Endothelial cell of umbilical vein (primary cell): ENCODE measurements around the gene NALCN. TPM values are rescaled to one million over a fixed set of nuclear protein-coding genes. Genes with fewer than 3 reads are reported as not detected.

Experiments used
- BruUV-seq: library from RNA; stranded (reverse); fragments of 400-500 nt; replicated peaks from 2 replicates; lab custom pipeline; 2021; lab: Mats Ljungman, UMichigan
- CTCF ChIA-PET: fragments of 300-600, 350-600 bp; sonication (Branson Sonifier 250); formaldehyde crosslinking; loops from one replicate; lab custom pipeline; 2021; ENCODE audit warnings: antibody characterized with exemption, inconsistent platforms; lab: Charles Lee
- POLR2A ChIA-PET: fragments of 300-600, 350-600 bp; sonication (Branson Sonifier 250); formaldehyde crosslinking; loops from one replicate; lab custom pipeline; 2021; ENCODE audit warnings: antibody characterized with exemption, inconsistent platforms; lab: Charles Lee
- DNase-seq: peaks from one replicate; pipeline ENCODE4 v3.0.0-alpha.2; 2011; ENCODE audit warnings: low read depth, low spot score
- FAIRE-seq: peaks from 2 replicates; lab custom pipeline; 2011; peaks lifted over from hg19 to GRCh38; lab: Jason Lieb, UNC
- H2AFZ ChIP-seq: 2 replicates; pipeline ENCODE4 v1.6.0; 2012; ENCODE audit warnings: low read depth, low read length, control low read depth, inconsistent platforms
- H3K27ac ChIP-seq: 2 replicates; pipeline ENCODE4 v1.5.1; 2011; ENCODE audit warnings: low read depth, mild to moderate bottlenecking, control low read depth, low read length, moderate library complexity; ENCODE audit not compliant: insufficient read depth
- H3K27me3 ChIP-seq, 2 experiments: 2 replicates each; pipeline versions ENCODE4 v1.6.0 to v1.6.1; 2011; ENCODE audit warnings: low read length in 2 of 2, mixed read lengths in 1 of 2; ENCODE audit not compliant: control insufficient read depth in 2 of 2, insufficient read depth in 2 of 2
- H3K36me3 ChIP-seq, 2 experiments: 2 replicates in 1 of 2; 3 replicates in 1 of 2; pipeline ENCODE4 v1.5.1; 2011; ENCODE audit warnings: low read length in 2 of 2, mild to moderate bottlenecking in 1 of 2, moderate library complexity in 1 of 2; ENCODE audit not compliant: control insufficient read depth in 2 of 2, insufficient read depth in 2 of 2; ENCODE audit errors: extremely low read depth in 1 of 2
- H3K4me1 ChIP-seq: 3 replicates; pipeline ENCODE4 v1.5.1; 2011; ENCODE audit warnings: mild to moderate bottlenecking, low read length; ENCODE audit not compliant: control insufficient read depth, insufficient read depth; ENCODE audit errors: extremely low read depth
- H3K4me2 ChIP-seq: 2 replicates; pipeline ENCODE4 v1.6.1; 2011; ENCODE audit warnings: low read length, control low read depth, mixed read lengths; ENCODE audit not compliant: insufficient read depth
- H3K4me3 ChIP-seq, 3 experiments: fragments of 200-600 bp in 1 of 3; sonication (generic), shearing (Covaris generic) in 1 of 3; replicated peaks in 1 of 3; 2 replicates each; pipeline ENCODE4 v1.5.1; 2011 to 2016; ENCODE audit warnings: control low read depth in 3 of 3, low read length in 3 of 3, mild to moderate bottlenecking in 2 of 3, inconsistent platforms in 1 of 3, low read depth in 1 of 3, moderate library complexity in 1 of 3; ENCODE audit not compliant: insufficient read depth in 1 of 3
- H3K79me2 ChIP-seq: 2 replicates; pipeline ENCODE4 v1.6.0; 2012; ENCODE audit warnings: low read length, inconsistent platforms; ENCODE audit not compliant: control insufficient read depth, insufficient read depth
- H3K9ac ChIP-seq: replicated peaks from 2 replicates; pipeline ENCODE3; 2011; ENCODE audit warnings: low read length, control low read depth; ENCODE audit not compliant: insufficient read depth; ENCODE audit errors: extremely low read depth
- H3K9me1 ChIP-seq: replicated peaks from 3 replicates; pipeline ENCODE4 v1.6.0; 2011; ENCODE audit warnings: mild to moderate bottlenecking, low read length; ENCODE audit not compliant: control insufficient read depth, insufficient read depth; ENCODE audit errors: extremely low read depth
- H3K9me3 ChIP-seq: replicated peaks from 2 replicates; pipeline ENCODE4 v1.5.1; 2012; ENCODE audit warnings: low read length, inconsistent platforms; ENCODE audit not compliant: control insufficient read depth, insufficient read depth
- H4K20me1 ChIP-seq: replicated peaks from 2 replicates; pipeline ENCODE3; 2011; ENCODE audit warnings: mild to moderate bottlenecking, low read length; ENCODE audit not compliant: control insufficient read depth, insufficient read depth; ENCODE audit errors: extremely low read depth
- CTCF ChIP-seq, 2 donors: IDR thresholded peaks; 1 replicate in 1 of 2; 2 replicates in 1 of 2; pipeline ENCODE4 v1.5.1; 2011; ENCODE audit warnings: low read length in 2 of 2, mild to moderate bottlenecking in 2 of 2, moderate library complexity in 2 of 2, control low read depth in 1 of 2, inconsistent platforms in 1 of 2, low read depth in 1 of 2; ENCODE audit not compliant: insufficient read depth in 1 of 2; ENCODE audit errors: extremely low read depth in 1 of 2
- EZH2 ChIP-seq: IDR thresholded peaks from 2 replicates; pipeline ENCODE4 v1.6.1; 2012; ENCODE audit warnings: borderline replicate concordance, low read depth, mild to moderate bottlenecking, moderate library complexity, low read length, inconsistent platforms; ENCODE audit not compliant: severe bottlenecking
- FOS ChIP-seq: IDR thresholded peaks from 2 replicates; pipeline ENCODE4 v1.6.1; 2011; ENCODE audit warnings: mild to moderate bottlenecking, low read length, moderate library complexity, borderline replicate concordance; ENCODE audit not compliant: insufficient read depth
- GATA2 ChIP-seq: IDR thresholded peaks from 2 replicates; pipeline ENCODE4 v1.7.0; 2011; ENCODE audit warnings: low read depth, mild to moderate bottlenecking, moderate library complexity, mixed read lengths, low read length; ENCODE audit not compliant: insufficient read length, insufficient read depth
- JUN ChIP-seq: IDR thresholded peaks from 2 replicates; pipeline ENCODE4 v1.6.1; 2011; ENCODE audit warnings: borderline replicate concordance, low read depth; ENCODE audit not compliant: insufficient read length, insufficient read depth
- MAX ChIP-seq: IDR thresholded peaks from 2 replicates; pipeline ENCODE4 v1.6.1; 2011; ENCODE audit not compliant: insufficient read depth, insufficient read length
- MYC ChIP-seq: IDR thresholded peaks from one replicate; pipeline ENCODE4 v1.6.1; 2011; ENCODE audit warnings: mild to moderate bottlenecking, low read depth, low read length
- POLR2A ChIP-seq: IDR thresholded peaks from 2 replicates; pipeline ENCODE4 v1.6.1; 2012; ENCODE audit warnings: low read depth, mild to moderate bottlenecking, control low read depth, low read length
- POLR2AphosphoS5 ChIP-seq: IDR thresholded peaks from 2 replicates; pipeline ENCODE4 v1.6.1; 2012; ENCODE audit warnings: low read depth, mild to moderate bottlenecking, control low read depth, low read length, moderate library complexity; ENCODE audit not compliant: insufficient read depth
- dilution Hi-C: fragments of 300-500 bp; cut with MboI; formaldehyde crosslinking; loops from one replicate; pipeline ENCODE4 v1.15.0; 2019; ENCODE audit warnings: low sequenced_read_pairs; ENCODE audit not compliant: extremely low pct_ligation_motif_present
- intact Hi-C: fragments of 100-400 bp; cut with micrococcal nuclease; formaldehyde crosslinking; loops from one replicate; pipeline ENCODE4 v1.10.0; 2022
- polyA plus RNA-seq, 4 experiments: library from polyadenylated mRNA; depleted of rRNA in 3 of 4; stranded (reverse) in 3 of 4; unstranded in 1 of 4; fragments of >200 nt; gene quantifications; 2 replicates each; pipeline versions ENCODE4 v1.2.1 to v1.2.3, GENCODE V29; 2011 to 2012; ENCODE audit warnings: missing spikeins in 1 of 4
- total RNA-seq: library from RNA; stranded (reverse); gene quantifications from 2 replicates; pipeline ENCODE4 v1.2.3, GENCODE V29; 2021

Gene NALCN
- total and polyA plus RNA-seq, 2 donors (not counting 3 experiments of a cell fraction or from before 2014, with no cell fraction given): 3.3 to 4.4 TPM

- Histone ChIP-seq H3K4me1 (peaks cover 7% of the 10 kb centered on the region), H3K4me2 (no peak overlapping the region), H3K9ac (no peak overlapping the region), H4K20me1 (no peaks in the 10 kb centered on the region), H3K79me2 (no peaks in the 10 kb centered on the region), H3K36me3 (no peaks in the 10 kb centered on the region), H3K27me3 (no peaks in the 10 kb centered on the region), H3K27ac (no peak overlapping the region), H3K9me3 (no peaks in the 10 kb centered on the region), H3K9me1 (no peaks in the 10 kb centered on the region), H2AFZ (no peak overlapping the region), H3K4me3 (no peak overlapping the region)
- CTCF ChIA-PET: interaction anchor here (1.0 kb wide), 1 partner anchor 1018 kb away, joined by 3 read pairs; no protein-coding TSS in a partner anchor
- TF ChIP-seq POLR2AphosphoS5 (no peak), JUN (no peak), MYC (no peak), EZH2 (no peak), GATA2 (no peak)
- FAIRE-seq (no peak), DNase-seq (no peak)
- dilution Hi-C loops: no loop called here
- BruUV-seq: no TSS peak
- intact Hi-C loops: no loop called here
- POLR2A ChIA-PET: no interaction called here
Measured at GRCh38 chr13:101140936-101141335, 275.4 kb downstream of the NALCN start.

- Histone ChIP-seq H4K20me1 (no peaks in the 10 kb centered on the region), H3K4me3 (no peak overlapping the region), H3K4me2 (no peak overlapping the region), H3K79me2 (no peaks in the 10 kb centered on the region), H3K27me3 (no peaks in the 10 kb centered on the region), H3K9ac (no peak overlapping the region), H3K9me1 (no peaks in the 10 kb centered on the region), H3K9me3 (no peaks in the 10 kb centered on the region), H3K36me3 (no peaks in the 10 kb centered on the region), H3K27ac (no peak overlapping the region), H2AFZ (no peak overlapping the region), H3K4me1 (peaks cover 4% of the 10 kb centered on the region)
- intact Hi-C loops (no loop called here), dilution Hi-C loops (no loop called here)
- ChIA-PET CTCF (interaction anchor here (1.0 kb wide), 1 partner anchor 1019 kb away, joined by 3 read pairs; no protein-coding TSS in a partner anchor), POLR2A (no interaction called here)
- FAIRE-seq (no peak), DNase-seq (peak; percentile 65)
- no TSS peak for BruUV-seq
- TF ChIP-seq EZH2: no peak
- TF ChIP-seq GATA2: no peak
- no peak for TF ChIP-seq POLR2AphosphoS5
- TF ChIP-seq CTCF (IDR thresholded peaks at IDR 0.05; ENCODE audit: extremely low read depth in 1 of 2, insufficient read depth in 1 of 2, low read depth in 1 of 2, low read length in 2 of 2): no peak
- no peak for TF ChIP-seq FOS
- TF ChIP-seq JUN: no peak
- TF ChIP-seq POLR2A: no peak
- TF ChIP-seq MAX: no peak
- no peak for TF ChIP-seq MYC
Measured at GRCh38 chr13:101140087-101140770, 276.1 kb downstream of the NALCN start.
